HFFc6 (cell line): Measurements from ENCODE around the gene CARMIL1. TPM values are rescaled to one million over a fixed set of nuclear protein-coding genes. Genes with fewer than 3 reads are reported as not detected.
A peak's percentile ranks its signal among the peaks of the same experiment; 100 is the strongest.

ENCODE experiments used
- DNase-seq: peaks from one replicate; pipeline ENCODE4 v3.0.0-alpha.2; 2018
- H3K27ac Mint-ChIP-seq: 2 replicates; pipeline ENCODE4 v1.8.0; 2020; ENCODE audit warnings: mild to moderate bottlenecking, mixed read lengths
- H3K27me3 Mint-ChIP-seq: 2 replicates; pipeline ENCODE4 v1.8.0; 2021; ENCODE audit warnings: mild to moderate bottlenecking, moderate library complexity, mixed read lengths; ENCODE audit not compliant: insufficient read depth
- H3K36me3 Mint-ChIP-seq: 2 replicates; pipeline ENCODE4 v1.8.0; 2021; ENCODE audit warnings: low read depth, mixed read lengths
- H3K4me1 Mint-ChIP-seq: 2 replicates; pipeline ENCODE4 v1.8.0; 2020; ENCODE audit warnings: low read depth, mixed read lengths
- H3K4me3 Mint-ChIP-seq: 2 replicates; pipeline ENCODE4 v1.8.0; 2020; ENCODE audit warnings: mild to moderate bottlenecking, moderate library complexity, mixed read lengths
- H3K9me3 Mint-ChIP-seq: 2 replicates; pipeline ENCODE4 v1.8.0; 2020; ENCODE audit warnings: mild to moderate bottlenecking, mixed read lengths
- CTCF ChIP-seq: fragments of 200-600 bp; sonication (generic); IDR thresholded peaks from 2 replicates; pipeline ENCODE4 v1.5.0; 2021; ENCODE audit warnings: antibody characterized with exemption, mild to moderate bottlenecking
- total RNA-seq, 6 experiments: library from RNA; stranded (reverse); fragmentation: NEBNext Ultra II Directional; extraction: Animal tissue kit (Norgen Biotek cat#: 25700); gene quantifications; 2 replicates in 1 of 6; 3 replicates in 5 of 6; pipeline ENCODE4 v1.2.3, GENCODE V29; 2021

The CARMIL1 gene
- total RNA-seq, 6 experiments from 2014 or later = 12.2 to 15.6 (median 13.7) TPM

- no peak overlapping the region for H3K27ac Mint-ChIP-seq
- H3K4me3 Mint-ChIP-seq = no peak overlapping the region
- no peak for DNase-seq
- no peaks in the 10 kb centered on the region for H3K9me3 Mint-ChIP-seq
- no peaks in the 10 kb centered on the region; the same call in 1 of the 2 replicates for H3K36me3 Mint-ChIP-seq
- no peak for TF ChIP-seq CTCF
- peaks cover 32% of the 10 kb centered on the region for H3K4me1 Mint-ChIP-seq
- peaks cover 1% of the 10 kb centered on the region; the same call in 1 of the 2 replicates for H3K27me3 Mint-ChIP-seq
These were observed 172.9 kb downstream of the CARMIL1 start for GRCh38 chr6:25452031-25452430.

DNA sequence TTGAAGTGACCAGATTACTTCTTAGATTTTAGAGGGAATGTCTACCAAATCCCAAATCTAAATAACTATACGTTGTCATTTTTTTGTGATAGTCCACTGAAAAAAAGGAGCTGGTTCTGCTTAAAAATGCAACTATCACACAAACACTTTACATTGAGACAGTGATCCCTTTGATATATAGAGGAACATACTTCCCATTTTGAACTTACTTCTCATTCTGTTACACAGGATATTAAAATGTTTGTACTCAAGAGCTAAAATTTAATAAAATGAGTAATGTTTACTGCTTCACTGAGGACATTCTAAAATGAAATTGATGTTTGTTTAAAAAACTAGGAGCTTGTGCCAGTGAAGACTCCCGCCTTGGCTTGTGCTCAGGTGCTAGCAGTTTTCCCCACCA is 174.1 kb downstream of the CARMIL1 start:
- no peak overlapping the region for H3K4me3 Mint-ChIP-seq
- H3K27me3 Mint-ChIP-seq = peaks cover under 1% of the 10 kb centered on the region; the same call in 1 of the 2 replicates
- peaks cover 36% of the 10 kb centered on the region for H3K4me1 Mint-ChIP-seq
- no peak for TF ChIP-seq CTCF
- no peaks in the 10 kb centered on the region for H3K9me3 Mint-ChIP-seq
- no peak overlapping the region for H3K27ac Mint-ChIP-seq
- no peaks in the 10 kb centered on the region for H3K36me3 Mint-ChIP-seq
- no peak for DNase-seq

DNA sequence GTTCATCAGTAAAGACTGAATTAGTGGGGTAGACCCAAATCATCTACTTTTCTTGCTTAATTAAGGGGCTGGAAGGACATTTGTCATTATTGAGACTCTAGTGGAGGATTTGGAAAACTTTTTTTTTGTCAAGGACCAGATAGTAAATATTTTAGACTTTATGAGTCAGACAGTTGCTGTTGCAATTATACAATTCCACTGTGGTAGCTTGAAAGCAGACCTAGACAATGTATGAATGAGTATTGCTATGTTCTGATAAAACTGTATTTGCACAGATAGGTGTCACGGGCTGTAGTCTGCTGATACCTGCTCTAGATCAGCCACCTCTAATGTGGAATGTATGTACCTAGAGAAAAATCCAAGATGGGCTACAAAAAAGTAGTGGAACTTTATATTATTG is 175.0 kb downstream of the CARMIL1 start:
- Mint-ChIP-seq H3K36me3 (no peaks in the 10 kb centered on the region), H3K27ac (no peak overlapping the region), H3K9me3 (no peaks in the 10 kb centered on the region), H3K27me3 (no peaks in the 10 kb centered on the region; the same call in 1 of the 2 replicates), H3K4me3 (no peak overlapping the region), H3K4me1 (peaks cover 44% of the 10 kb centered on the region)
- no peak for TF ChIP-seq CTCF
- DNase-seq = peak; percentile 36

GRCh38 chr6:25456249-25457040 is 177.3 kb downstream of the CARMIL1 start:
- Mint-ChIP-seq H3K27ac (no peak overlapping the region), H3K36me3 (no peaks in the 10 kb centered on the region)
- TF ChIP-seq CTCF = no peak

DNA sequence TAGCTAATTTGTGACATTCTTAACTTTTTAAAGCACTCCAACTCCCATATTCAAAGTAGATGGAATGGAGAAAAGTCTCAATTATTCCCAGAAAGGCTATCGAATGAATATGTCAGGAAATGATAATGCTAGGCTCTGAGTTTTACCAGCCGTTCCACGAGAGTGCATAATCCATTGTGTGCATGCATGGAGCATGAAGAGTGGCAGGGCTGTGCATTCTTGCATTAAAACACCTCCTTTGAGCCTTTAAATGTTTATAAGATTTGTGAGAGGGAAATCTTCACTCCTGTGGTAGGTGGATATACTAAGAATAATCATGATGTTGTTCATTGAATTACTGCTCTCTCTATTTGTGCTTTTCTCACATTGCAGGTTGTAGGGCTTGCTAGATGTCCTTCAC is 178.3 kb downstream of the CARMIL1 start:
- H3K9me3 Mint-ChIP-seq = no peaks in the 10 kb centered on the region
- no peaks in the 10 kb centered on the region for H3K36me3 Mint-ChIP-seq
- H3K27ac Mint-ChIP-seq = 0 out of 2 replicates have a peak overlapping the region, but pooled peaks have one; percentile 23
- no peak for DNase-seq
- no peak overlapping the region for H3K4me3 Mint-ChIP-seq
- no peaks in the 10 kb centered on the region; the same call in 1 of the 2 replicates for H3K27me3 Mint-ChIP-seq
- H3K4me1 Mint-ChIP-seq = peaks cover 61% of the 10 kb centered on the region
- no peak for TF ChIP-seq CTCF

More at GRCh38 chr6:25456249-25457040, 177.3 kb downstream of the CARMIL1 start:
- DNase-seq = no peak
- Mint-ChIP-seq H3K27me3 (no peaks in the 10 kb centered on the region; the same call in 1 of the 2 replicates), H3K9me3 (no peaks in the 10 kb centered on the region), H3K4me3 (no peak overlapping the region), H3K4me1 (peaks cover 57% of the 10 kb centered on the region)
